Stimulated activated CD8-positive, alpha-beta memory T cell treated with anti-CD3 and anti-CD28 coated beads, Interleukin-7, amount 100 ng/mL, for 48 hours (primary cell): ENCODE measurements around the gene ACOX2.
A peak's percentile ranks its signal among the peaks of the same experiment; 100 is the strongest.

Source experiments
- DNase-seq, 2 donors: peaks; one replicate each; pipeline ENCODE4 v3.0.0-alpha.2; 2020; ENCODE audit warnings: low read depth in 1 of 2; ENCODE audit errors: extremely low read depth in 1 of 2

ACOX2 gene

DNA sequence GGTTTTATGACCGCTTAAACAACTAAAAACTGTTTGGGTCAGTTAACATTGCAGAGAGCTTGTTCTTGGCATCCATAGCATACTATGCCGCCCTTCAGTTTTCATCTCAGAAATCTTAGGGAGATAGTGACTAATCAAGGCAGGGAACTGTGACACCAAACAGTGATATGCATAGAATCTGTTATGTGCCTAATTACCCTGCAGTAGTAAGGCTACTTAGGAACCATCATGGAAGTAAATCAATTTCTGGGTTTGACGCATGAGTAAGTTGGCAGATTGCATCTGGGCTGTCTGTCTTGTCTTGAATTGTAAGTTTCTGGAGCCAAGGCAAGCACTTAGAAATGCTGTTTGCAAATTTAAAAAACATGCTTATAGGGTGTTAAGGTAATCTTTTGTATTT is 22.6 kb downstream of the ACOX2 start:
- no peak for DNase-seq

DNA sequence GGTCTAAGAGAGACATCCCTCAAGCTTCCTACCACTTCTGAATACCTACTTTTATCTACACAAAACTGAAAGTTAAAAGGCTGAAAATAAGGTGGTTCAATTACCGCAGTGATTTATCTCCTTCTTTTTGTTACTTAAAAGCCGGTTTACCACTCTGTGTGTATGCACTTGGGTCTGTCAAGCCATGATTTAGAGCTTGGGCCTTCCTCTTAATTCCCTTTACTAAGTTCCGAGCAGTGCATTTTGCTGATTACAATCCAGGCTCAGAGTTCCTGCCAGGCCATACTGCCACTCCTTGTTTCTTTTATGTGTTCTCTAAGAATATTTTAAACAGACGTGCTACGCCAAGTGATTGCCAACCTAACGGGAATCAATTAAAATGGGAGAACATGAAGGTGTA is 28.6 kb downstream of the ACOX2 start:
- DNase-seq = no peak

DNA sequence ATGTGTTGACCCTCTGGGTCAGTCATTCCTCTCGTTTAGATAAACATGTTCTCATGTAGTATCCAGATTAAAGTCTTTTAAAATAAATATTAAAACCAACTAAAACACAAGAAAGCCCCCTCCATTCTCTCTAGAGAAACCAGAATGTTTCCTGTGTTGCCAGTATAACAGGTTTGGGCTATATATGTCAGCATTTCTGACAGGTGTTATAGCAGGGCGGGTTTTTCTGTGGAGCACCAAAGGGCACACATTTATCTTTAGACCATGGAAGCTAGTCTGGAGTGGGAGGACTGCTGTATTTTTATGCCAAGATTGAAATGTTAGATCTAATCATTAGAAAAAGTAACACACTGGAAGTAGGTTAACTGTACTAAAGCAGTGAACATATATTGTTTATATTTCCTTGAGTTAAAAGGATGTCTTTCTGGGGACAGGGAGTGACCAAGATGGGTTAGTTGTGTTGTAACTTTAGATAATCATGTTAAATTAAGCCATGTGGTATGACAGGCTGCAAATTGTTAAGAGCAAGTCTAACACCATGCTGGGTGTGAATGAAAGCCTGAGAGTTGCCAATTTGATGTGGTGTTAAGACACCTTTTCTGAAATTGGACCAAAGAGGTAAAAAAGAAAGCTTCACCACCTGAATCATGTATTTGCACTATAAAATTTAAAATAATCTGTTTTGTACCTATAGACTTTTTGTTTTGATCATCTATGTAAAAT is 29.5 kb downstream of the ACOX2 start:
- DNase-seq = no peak

DNA sequence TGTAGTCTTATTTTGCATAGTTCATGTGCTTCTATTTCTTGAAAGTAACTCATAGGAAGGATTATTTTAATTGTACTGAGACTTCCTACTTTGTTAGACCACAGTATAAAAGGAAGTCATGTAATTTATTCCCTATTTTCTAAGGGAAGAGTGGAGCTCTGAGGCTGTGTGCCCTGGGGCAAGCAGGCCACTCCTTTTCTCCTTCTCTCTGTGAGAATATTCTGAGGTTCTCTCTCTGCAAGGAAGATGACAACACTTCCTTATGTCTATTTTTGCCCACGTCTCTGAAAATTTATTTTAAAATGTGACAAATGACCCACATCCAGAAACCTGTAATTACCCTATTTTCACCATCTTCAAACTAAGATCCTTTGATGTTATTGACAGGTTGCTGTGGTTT is 34.1 kb downstream of the ACOX2 start:
- no peak for DNase-seq

DNA sequence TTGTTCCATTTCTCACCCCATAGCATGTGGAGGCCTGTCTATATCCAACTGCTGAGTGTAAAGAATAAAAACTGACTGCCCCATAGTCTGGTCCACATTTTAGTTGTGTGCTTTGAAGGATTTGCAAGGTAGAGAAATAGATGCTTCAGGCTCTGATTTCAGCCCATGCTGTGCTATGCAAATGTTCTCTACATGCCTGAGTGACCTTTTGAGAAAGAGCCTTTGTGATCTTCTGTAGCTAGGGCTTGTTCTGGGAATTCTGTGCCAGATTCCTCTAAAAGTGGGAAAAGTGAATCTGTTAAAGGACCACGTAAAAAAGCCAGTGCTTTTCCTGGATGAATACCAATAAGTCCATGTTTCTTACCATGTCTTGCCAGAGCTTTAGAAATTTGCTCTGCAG is 39.9 kb downstream of the ACOX2 start:
- DNase-seq = no peak

DNA sequence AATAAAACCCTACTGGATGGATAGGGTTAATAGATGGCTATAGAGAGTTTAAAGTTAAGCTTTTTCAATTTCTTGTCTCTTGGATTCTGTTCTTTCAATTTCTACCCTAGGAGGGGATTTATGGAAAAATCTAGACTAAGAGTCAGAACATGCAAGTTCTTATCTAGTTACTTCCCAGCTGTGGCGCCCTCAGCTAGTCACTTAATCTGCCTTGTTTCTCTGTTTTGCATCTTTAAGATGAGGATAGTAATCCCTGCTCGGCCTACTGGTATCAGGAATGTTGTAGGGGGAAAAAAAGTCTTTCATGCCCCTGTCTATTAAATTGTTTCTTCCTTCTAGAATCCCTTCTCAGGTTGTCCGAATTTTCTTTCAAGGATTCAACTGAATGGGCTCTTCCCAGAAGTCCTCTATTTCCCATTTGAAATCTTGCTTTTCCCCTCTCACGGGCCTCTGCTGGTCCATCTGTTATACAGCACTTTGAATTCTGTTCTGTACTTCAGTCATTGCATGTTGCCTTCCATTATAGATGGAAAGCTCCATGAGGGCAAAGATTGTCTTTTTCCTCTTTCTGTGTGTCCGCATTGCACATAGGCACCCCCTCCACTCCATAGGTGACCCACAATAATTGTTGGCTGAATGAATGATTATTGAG is 40.7 kb downstream of the ACOX2 start:
- no peak for DNase-seq

DNA sequence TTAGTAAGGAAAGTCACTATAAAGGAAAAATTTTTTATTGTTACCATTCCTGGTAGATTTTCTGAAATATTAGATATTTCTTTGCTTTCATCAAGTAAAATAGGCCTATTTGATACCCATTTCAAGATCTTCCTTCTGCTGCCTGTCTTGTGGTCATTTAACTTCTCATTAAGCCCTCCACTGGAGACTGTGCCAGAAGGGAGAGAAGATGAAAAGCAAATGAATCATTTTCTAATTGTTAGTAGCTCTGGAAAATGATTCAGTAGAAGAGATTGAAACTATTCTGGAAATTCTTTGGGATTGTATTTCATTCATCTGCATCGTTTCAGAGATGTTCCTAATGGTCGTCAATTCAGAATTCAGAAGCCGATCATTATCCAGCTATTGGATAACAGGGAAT is 41.9 kb downstream of the ACOX2 start:
- no peak for DNase-seq

DNA sequence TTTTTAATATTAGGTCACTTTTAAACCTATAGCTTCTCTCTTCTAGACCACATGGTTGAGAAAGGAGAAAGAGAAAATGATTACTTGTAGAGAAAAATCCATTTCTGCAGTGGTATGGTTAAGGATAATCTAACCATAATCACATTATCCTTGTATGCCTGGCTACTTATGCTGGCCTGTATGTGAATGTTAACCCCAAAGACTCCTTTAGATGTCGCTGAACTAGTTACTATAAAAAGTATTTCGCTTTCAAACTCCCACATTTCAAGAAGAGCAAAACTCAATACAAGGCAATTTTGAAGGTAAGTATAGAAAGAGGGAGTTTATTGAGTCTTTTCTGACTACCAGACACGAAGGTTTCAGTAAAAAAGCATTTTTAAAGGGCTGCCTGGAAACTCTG is 42.9 kb downstream of the ACOX2 start:
- DNase-seq = no peak

DNA sequence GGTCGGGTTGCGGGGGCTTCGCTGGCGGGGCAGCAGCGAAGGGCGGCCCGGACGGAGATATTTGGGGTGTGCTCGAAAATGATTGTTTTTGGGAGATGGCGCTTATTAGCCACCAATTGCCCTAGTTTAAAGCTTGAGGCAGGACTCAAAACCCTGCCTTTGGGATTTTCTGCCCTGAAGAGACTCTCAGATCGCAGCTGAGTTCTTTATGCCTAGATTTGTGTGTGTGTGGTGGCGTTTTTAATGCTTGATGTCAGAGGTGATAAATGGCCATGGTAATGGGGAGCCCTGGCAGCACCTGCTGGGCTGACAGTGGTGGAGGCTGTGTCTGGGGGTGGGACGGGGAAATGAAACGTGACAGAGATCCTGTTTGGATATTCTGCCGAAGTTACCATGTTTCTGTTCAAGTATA is 44.5 kb downstream of the ACOX2 start:
- no peak for DNase-seq

DNA sequence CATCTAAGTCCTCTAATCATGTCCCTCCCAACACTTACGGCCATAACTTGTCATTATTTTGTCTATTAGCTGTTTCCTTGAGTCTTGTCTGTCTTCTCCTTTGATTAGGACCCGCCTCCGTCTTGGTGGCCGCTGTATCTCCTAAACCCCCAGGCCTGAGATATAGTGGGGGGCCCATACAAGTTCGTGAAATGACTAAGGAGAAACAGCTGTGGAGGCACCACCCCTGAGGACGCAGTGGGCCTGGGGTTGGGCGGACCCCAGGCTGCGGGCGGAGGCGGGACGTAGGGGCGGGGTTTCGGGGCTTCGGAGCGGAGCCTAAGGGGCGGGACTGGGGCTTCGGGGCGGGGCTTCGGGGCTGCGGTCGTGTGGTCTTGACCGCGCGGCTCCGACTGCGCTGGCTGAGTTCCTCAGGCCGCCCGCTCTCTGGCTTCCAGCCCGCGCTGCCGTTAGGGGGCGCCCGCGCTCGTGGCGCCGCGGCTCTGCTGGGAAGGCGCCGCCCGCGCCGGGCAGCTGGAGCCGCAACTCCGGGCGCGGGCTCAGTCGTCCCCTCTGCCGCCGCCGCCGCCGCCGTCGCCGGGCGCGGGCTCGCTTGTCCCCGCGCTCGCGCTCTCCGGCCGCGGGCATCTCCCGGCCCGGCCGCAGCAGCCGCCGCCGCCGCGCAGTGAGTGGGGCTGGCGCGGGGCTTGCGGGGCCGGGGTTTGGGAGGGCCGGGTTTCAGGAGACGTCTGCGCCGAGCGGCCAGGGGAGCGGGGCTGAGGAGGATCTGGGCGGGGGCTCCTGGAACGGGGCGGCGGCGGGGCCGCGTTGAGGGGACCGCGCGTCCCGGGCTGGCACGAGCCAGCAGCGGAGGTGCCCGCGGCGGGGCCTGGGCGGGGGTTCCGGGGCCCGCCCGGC is 45.2 kb downstream of the ACOX2 start, which contains the start of gene KCTD6:
Gene KCTD6 (plus strand): TSS at position 591 of the 897 bp plus-strand sequence. CDS start 6,660 bp downstream, outside the sequence.
- peak; percentile 76 to 82 for DNase-seq

DNA sequence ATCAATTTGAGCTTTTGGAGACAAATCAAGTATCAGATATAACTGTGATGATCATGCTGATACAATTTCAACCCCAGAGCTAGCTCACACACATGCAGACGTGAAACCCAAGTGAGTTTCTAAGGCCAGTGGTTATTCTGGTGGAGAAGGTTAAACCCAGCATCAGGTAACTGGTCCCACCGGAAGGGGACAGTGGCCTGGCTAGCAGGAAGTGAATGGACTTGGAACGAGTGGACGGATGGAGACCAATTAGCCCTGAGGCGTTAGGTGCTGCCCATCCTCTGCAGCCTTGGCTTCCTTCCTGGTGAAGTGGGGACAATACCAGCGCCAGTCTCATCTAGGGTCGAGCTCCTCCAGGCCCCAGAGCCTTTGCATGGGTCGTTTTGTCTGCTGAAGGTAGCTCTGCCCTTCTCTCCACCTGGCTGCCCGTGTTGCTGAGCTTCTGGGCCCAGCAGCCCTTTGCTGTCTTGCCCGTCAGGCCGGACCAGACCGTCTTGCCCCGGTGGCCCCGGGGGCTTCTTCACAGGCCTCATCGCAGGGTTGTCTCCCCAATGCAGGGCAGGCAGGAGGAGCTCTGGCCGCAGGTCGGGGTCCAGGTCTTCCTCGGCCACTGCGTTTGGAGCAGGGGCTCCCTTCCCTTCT is 46.0 kb downstream of the ACOX2 start:
- no peak for DNase-seq

DNA sequence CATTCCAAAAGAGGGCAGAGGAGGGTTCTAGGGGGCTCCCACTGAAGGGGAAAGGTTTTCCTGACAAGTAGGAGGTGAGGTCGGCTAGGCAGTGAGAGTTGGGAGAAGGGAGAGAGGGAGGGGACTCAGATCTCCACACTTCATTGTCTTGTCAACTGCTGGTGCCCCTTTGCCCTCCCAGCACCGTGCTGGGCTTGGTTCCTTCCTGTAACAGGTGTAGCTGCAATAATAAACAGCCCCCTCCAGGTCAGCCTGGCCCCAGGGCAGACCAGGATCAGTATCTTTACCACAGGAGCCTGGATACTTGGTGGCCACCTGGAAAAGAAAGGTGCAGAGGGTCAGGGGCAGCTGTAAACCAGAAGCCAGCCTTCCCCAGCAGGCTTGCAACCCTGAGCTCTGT is 48.0 kb downstream of the ACOX2 start:
- no peak for DNase-seq

DNA sequence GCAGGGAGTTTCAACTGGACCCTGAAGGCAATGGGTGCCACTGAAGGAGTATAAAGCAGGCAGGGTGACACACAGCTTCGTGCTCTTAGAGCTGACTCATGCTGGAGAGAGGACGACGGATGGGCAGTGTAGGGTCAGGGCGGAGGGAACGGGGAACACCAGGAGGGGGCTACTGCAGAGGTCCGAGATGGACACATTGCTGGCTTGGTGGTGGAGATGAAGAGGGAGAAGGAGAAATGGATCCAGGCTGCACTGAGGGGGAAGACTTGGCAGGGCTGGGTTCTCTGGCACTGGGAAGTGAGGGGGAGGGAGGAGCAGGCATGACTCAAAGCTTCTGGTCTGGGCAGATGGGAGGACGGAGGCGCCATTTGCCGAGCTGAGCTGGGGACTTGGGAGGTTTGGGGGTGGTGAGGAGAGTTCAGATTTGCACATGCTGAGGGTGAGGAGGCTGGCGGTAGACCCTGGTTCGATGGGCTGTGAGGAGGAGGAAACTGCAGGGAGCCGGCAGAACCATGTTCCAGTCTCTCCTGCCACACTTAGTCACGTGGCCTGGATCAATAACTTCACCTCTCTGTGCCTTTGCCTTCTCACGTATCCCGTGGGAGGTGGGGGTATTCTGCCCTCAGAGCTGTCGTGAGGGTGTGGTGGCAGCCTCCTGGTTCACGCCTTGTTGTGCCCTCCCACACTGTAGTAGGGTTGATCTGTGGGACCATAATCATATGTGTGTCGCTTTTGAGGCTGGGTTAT is 49.7 kb downstream of the ACOX2 start:
- DNase-seq = no peak

DNA sequence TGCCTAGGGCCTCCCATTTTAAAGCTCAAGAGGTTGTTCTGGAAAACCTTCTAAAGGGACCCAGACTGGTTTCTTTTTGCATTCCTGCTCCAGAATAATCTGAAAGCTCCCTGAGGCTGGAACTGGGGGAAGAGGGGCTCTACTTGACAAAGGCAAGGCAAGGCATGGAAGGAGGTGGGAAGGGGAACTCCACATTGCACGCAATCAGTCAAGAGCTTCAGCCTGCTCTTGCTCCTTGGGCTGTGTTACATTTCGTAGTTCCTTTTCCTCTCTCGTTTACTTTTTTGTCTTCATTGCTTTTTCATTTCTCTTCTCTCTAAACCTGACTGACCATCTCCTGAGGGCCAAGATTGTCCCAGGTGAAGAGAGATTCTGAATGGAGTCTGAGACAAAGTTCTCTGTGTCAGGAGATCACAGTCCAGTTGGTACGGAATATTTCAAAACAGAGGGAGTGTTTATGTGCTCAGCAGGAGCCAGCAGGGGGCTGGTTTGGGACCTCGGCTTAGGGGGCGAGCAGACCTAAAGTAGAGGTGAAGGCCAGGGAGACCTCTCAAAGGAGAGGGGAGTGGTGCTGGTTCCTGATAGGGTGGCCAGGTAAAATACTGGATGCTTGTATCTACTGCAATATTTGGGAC is 51.1 kb downstream of the ACOX2 start:
- no peak for DNase-seq

DNA sequence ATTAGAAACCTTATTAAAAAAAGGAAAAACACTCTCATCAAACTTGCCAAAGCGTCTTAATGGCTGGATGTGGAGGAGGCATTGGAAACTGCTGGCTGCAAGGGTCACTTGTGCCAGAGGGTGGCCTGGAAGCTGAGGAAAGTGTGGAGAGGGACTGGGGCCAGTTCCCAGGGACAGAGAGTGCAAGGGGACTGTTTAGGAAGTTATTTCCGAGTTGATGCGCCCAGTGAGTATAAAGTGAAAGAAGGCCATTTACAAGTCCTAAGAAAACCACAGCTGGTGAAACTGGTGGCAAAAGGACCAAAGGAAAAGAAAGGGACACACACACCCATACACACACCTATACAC is 52.3 kb downstream of the ACOX2 start:
- DNase-seq = no peak

DNA sequence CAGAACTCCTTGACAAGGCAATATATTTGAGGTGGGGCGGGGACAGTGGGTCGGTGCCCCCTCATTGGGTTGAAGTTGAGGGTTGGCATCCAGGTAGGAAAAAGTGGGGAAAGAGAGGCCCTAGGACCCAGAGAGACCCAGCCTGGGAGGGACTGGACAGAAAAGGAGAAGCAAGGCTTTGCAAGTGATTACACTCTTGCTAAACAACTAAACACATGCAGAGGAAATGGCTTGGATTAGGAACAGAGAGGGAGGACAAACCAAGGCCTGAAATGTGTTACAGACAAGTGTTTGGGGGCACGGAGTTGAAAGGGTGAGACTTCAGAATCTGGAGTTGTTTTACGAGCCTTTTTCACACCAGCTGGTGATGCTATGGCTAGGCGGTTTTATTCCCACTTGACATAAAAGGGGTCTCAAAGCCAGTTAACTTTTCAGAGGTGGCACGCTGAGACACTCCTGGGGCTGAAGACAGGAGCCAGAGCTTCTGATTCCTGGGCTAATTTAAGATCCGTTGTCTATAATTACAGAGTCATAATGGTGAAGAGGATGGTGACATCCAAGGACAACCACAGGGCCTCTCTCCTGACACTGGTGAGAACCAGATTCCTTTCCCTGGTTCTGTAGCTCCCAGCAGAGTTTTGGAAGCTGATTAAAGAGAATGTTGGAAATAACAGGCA is 52.8 kb downstream of the ACOX2 start:
- DNase-seq = no peak

DNA sequence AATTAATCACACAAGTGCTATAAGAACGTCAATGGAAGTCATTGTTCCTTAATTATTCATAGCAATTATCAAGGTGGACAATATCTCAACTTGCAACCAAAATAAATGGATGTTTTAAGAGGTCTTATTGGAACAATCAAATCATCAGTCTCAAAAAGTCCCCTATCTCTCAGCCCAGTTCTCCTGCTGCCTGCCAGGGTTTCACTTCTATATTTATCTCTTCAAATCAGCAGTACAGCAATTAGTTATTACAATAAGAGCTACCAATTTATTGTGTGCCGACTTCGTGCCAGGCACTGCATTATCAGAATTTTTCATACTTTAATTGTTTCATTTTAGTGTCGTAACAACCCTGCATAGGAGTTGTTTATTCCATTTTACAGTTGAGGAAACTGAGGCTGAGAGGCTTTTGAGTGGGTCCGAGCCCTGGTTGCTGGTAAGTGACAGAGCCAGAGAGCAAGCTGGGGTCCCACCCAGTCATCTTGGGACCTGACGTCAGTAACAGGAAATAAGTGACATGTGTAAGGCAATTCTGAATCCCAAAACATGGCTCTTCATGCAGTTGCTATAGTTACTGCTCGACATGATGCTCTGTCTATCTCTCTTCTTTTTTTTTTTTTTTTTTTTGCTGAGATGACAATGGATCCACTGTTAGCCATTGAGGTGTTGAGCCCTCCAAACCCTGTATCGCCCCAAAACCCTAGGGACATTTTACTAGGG is 53.9 kb downstream of the ACOX2 start:
- no peak for DNase-seq

DNA sequence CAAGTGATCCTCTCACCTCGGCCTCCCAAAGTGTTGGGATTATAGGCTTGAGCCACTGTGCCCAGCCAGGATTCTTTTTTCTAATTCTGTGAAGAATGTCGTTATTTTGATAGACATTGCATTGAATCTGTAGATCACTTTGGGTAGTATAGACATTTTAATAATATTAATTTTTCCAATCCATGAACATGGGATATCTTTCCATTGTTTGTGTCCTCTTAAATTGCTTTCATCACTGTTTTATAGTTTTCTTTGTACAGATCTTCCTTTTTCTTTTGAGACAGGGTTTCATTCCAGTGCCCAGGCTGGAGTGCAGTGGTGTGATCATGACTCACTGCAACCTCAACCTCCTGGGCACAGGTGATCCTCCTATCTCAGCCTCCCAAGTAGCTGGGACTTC is 56.7 kb downstream of the ACOX2 start:
- DNase-seq = no peak

DNA sequence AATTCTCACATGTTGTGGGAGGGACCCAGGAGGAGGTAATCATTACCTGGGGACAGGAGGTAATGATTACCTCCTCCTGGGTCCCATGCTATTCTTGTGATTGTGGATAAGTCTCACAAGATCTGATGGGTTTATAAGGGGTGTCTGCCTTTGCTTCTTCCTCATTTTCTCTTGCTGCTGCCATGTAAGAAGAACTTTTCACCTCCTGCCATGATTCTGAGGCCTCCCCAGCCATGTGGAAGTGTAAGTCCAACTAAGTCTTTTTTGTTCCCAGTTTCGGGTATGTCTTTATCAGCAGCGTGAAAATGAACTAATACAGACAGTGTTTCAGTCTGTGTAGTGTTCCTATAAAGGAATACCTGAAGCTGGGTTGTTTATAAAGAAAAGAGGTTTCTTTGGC is 58.2 kb downstream of the ACOX2 start:
- DNase-seq = no peak
